ENCODE results near the gene ZBTB46.

Gene ZBTB46

DNA sequence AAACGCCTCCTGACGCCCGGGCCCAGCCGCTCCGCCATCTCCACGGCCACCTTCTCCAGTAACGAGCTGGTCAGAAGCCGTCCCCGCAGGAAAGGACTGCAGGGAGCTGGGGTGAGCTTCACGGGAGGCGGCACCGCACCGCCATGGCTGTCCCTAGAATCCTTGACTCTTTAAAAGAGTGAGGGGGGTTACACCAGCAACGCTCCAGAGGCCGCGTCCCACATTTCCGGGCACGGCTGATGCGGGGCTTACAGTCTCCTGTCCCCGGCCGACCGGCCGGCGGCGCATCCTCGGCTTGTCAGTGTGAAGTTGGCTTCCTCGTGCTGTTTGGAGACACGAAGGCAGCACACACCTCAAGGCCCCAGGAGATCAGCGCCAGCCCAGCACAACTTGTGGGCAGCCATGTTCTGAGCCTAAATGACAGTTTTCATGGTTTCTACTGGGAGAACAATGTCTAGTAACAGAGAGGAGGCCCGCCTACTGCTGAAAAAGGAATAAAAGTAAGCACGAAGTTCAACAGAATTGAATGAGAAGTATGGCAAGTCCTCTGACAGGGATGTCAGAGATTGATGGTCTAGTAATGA, 61.1 kb downstream of the ZBTB46 start:
- DNase-seq (ENCODE audit: low spot score), result no peak
- TF ChIP-seq, protein P1, sequence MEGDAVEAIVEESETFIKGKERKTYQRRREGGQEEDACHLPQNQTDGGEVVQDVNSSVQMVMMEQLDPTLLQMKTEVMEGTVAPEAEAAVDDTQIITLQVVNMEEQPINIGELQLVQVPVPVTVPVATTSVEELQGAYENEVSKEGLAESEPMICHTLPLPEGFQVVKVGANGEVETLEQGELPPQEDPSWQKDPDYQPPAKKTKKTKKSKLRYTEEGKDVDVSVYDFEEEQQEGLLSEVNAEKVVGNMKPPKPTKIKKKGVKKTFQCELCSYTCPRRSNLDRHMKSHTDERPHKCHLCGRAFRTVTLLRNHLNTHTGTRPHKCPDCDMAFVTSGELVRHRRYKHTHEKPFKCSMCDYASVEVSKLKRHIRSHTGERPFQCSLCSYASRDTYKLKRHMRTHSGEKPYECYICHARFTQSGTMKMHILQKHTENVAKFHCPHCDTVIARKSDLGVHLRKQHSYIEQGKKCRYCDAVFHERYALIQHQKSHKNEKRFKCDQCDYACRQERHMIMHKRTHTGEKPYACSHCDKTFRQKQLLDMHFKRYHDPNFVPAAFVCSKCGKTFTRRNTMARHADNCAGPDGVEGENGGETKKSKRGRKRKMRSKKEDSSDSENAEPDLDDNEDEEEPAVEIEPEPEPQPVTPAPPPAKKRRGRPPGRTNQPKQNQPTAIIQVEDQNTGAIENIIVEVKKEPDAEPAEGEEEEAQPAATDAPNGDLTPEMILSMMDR (IDR thresholded peaks at IDR 0.05; ENCODE audit: extremely low read depth, missing control alignments), result no peak

DNA sequence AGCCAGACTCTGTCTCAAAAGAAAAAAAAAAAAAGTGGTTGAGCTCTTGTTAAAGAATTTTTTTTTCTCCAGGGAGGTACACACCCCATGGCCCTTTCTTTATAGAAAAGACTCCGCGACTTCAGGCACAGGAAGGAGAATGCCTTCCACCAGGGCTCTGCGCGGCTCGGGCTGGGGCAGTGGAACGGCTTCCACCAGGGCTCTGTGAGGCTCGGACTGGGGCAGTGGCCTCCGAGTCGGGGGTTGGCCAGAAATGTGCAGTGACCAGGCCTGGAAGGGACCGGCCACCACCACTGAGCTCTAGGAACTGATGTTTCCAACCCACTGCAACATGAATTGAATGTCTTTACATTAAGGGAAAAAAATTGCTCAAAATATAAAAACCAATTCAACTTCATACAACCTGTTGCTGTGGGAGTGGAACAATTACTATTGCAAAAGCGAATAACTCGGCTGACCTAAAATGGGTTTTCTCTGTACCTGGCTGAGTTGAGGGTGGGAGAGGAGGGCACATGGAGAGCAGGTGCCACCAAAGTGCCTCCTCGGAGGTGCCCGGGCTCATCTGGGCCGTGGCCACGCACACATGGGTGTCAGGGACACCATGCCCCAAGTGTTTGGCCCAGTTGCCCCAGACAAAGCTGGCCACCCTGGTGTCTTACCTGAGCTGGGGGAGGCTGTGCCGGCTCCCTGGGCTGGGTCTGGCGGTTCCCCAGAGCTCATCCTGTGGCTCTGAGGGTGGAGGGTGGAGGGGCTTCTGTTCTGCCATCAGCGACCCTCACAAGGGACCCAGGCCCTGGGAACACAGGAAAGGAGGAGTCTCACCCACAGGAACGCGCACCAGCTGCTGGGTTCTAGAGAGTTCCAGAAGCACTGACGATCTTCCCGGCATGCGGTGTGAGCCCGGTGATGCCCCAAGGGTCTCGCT, 62.2 kb downstream of the ZBTB46 start:
- no peak for DNase-seq (ENCODE audit: low spot score)
- TF ChIP-seq, protein P1 (IDR thresholded peaks at IDR 0.05; ENCODE audit: extremely low read depth, missing control alignments), result no peak

DNA sequence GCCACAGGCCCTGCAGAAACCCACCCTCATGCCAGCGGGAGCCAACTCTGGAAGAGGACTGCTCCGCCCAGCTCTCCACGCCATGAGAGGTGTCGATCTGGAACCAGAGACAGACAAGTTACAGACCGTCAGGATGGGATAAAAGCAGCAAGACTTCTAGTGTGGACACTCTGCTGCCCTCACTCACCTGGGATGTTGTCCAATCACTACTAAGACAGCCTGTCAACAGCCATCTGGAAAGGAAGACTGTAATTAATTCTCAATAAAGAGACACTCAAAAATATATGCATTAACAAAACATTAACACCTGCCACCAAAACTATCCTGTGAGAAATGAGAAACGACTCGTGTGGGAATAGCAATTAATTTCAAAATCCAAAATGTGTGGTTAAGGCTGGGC, 63.2 kb downstream of the ZBTB46 start:
- TF ChIP-seq, protein P1 (IDR thresholded peaks at IDR 0.05; ENCODE audit: extremely low read depth, missing control alignments), result no peak
- DNase-seq (ENCODE audit: low spot score), result no peak

DNA sequence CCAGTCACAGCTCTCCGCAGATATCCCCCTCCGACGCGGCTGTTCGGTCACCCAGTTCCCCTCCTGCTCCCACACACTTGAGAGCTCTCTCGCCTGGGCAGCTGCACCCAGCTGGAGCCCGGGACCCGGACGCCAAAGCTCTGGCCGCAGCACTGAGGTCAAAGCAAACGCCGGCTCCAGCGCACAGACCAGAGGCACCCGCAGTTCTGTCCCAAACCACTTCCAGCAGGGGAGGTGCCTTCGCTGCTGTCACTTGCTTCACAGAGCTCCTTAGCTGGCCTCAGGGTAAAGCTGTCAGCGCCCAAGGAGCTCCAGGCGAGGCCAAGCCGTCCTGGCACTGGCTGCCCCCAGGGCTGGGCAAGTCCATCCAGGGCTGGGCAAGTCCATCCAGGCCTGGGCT, 63.6 kb downstream of the ZBTB46 start:
- DNase-seq (ENCODE audit: low spot score), result no peak
- TF ChIP-seq, protein P1 (IDR thresholded peaks at IDR 0.05; ENCODE audit: extremely low read depth, missing control alignments), result no peak

DNA sequence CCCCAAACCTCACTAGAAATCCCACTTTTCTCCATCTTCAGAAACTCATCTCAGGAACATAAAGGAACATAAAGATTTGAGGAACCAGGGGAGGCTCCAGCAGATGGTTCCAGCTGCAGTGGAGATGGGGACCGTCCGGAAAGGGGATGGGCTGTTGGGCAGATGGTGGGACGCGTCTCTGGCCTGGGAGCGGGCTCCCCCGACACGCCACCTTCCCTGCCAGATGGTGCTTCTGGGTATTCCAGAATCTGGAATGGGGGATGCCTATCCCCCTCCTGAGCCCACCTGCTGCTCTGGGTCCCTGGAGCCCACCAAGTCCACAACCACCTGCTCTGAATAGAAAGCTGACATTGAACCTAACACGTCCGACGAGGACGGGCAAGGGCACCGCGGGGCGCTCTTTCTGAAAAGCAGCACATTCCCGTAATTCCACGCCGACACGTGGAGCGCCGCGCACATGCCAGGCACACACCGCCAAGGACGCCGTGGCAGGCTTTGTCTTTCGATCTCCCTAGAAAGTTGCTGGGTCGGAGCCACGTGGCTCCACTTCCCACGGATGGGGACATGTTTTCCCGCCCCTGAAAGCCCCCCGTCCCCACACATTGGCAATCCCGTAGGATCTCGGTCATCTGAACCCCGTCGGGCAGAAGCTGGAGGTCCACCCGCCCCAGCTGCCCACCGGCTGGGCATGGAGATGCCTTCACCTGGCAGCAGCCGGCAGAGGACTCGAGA, 64.2 kb downstream of the ZBTB46 start:
- DNase-seq (ENCODE audit: low spot score), result no peak
- TF ChIP-seq, protein P1 (IDR thresholded peaks at IDR 0.05; ENCODE audit: extremely low read depth, missing control alignments), result no peak

DNA sequence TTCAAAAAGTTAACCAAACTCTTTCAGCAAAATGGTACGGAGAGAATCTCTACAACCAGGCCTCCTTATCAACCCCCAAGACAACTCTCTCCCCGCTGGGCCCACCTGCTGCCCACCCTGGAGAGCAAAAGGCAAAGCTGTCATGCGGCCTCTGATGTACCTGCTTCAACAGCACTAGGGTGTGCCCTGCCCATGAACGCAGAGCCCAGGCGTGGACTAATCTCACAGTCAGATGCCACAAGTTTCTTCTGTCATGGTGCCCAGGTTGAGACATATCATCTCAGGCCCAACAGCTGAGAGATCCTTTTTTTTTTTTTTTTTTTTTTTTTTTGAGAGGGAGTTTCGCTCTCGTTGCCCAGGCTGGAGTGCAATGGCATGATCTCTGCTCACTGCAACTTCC, 65.2 kb downstream of the ZBTB46 start:
- no peak for DNase-seq (ENCODE audit: low spot score)
- TF ChIP-seq, protein P1 (IDR thresholded peaks at IDR 0.05; ENCODE audit: extremely low read depth, missing control alignments), result no peak
